IPS-11a (cell line): ENCODE results near the gene NTM.
"Not testable (repeated sequence)": the region's sequence is repeated elsewhere in the genome, so short reads cannot be mapped to it uniquely, and the experiment has no call there.

Experiments used
- H3K4me3 ChIP-seq: one replicate; pipeline ENCODE4 v1.5.1; 2013; ENCODE audit warnings: low read depth, low read length, control low read depth

NTM gene

DNA sequence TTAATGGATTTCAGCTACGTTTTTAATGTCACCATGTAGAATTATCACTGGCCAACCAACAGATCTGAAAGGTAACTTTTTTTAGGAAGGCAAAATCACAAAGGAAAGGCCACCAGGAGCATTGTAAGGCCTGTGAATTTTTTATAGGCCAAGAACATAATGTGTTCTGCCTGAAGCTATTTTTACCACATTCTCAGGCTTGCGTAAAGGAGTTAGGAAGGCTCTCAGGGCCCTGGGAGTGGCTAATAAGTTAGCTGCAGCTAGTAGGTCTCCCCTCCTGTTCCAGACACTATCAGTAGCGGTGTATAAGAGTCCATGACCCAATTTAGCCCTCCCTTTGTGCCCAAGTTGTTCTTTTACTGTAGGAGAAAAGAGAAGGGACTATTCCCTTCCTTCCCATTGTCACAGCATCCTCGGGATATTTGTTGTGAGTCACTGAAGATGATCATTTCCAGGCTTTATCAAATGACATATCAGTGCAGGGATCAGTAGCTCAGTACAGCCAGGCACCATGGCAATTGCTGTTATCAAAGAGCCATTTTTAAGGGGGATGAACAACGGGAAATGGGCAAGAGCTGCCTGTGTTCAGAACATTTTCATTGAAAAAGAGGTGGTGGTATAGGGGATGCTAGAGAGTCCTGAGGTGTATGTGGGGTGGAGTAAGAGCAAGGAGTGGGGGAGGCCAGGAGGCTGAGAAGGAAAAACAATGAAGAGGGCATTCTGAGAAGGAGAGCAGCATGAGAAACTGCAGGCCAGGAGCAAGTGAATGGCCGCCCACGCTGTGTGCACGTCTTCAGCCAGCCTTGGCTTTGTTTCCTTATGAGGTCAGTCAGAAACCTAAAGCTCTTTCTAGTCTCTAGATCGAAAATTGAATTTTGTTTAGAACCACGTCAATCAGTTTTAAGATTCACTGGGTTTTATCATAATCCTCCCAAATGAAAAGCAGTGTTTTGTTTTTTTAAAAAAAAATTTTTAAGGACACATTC is 940.3 kb downstream of the NTM start:
- no peak overlapping the region for H3K4me3 ChIP-seq

DNA sequence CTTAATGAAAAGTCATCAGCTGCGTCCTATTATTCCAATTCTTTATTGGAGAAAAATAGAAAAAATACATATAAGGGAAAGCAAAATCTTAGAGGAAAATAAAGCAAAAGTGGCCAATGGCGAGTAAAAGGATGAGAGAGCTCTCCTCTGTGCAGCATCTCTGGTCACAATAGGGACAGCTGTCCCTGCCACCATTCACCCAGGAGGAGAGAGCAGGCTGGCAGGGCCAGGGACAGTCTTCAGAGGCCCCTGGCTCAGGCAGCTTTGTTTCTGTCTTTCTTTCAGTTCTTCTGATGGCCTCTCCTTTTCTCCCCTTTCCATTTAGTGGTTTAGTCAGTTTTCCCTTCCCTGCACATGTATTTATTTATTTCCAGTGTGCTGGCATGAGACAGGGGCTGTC is 941.3 kb downstream of the NTM start:
- no peak overlapping the region for H3K4me3 ChIP-seq

DNA sequence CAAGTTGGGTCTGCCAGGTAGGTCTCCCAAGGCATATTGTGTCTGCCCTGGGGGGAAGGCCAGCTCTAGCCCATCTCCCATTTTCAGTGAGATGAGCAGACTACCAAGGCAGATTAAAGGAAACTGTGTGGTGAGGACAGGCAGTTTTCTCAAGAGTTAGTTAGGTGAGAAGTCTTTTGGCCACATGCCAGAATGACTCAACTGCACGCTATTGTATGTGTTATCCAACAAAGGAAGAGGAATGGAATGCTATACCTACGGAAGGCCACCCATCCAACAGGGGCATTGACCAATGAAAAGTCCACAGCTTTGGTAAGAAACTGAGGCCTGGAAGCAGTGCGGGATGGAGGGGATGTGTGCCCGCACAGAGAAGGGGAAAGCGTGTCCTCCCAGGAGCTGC is 941.7 kb downstream of the NTM start:
- H3K4me3 ChIP-seq: no peak overlapping the region

DNA sequence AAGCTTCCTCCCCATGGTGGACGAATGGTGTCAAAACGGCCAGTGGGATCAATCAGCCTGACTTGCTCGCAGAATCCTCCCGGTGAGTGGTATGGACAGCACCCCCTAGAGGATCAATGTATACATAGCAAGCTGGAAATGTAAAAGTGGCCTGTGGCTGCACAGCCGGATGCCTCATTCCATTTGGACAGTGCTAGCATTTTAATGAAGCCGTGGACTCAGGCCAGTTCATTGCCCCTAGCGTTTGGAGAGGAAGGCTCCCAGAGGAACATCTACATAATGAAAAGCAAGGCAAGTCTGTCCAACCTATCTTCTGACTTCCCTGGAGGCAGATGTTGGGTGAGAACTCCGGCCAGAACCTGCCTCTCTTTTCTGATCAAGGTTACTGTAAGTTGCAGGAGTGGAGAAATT is 942.3 kb downstream of the NTM start:
- no peak overlapping the region for H3K4me3 ChIP-seq

DNA sequence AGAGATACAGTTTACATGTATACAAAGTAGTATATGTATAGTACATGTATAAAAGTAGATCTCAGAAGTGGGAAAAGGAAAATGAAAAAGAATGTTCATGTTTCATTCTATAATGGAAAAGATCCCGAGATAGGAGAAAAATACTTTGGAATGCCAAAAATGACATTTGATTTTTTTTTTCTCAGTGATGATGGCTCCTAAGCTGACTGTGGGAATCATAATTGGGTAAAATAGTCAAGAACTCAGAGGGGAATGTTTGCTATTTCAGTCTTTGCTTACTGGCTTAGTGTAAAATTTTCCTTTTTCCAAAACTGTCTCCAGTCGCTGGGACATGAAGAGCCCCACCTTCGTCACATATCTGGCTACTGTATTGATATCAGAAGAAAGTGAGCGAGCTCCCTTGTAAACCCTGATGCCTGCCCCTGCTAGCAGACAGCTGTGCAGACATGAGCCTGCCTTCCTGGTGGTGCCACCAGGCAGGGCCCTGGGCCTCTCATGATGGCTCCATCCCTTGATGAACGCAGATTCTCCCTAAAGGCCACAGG is 944.6 kb downstream of the NTM start:
- H3K4me3 ChIP-seq: no peak overlapping the region

DNA sequence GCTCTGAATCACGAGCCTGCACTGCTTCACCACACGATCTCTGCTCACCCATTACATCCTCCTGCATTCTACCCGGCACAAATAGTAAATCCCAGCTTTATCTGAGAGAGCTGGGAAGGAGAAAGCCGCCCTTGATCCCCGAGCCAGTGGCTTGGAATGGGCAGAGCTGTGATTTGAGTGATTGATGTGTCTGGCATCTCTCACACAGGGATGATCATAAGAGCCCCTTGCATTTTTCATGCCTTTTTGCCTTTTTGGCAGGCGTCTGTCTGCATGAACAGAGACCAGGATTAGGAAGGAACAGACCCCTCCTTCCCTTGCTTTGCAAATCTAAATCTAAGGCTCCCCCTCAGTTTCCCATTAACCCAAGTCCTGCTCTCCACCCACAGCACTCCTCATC is 945.3 kb downstream of the NTM start:
- H3K4me3 ChIP-seq: no peak overlapping the region

- H3K4me3 ChIP-seq: no peak overlapping the region
These were observed 948.2 kb downstream of the NTM start for GRCh38 chr11:132318421-132319157.

- H3K4me3 ChIP-seq: not testable (repeated sequence)
These were observed 949.0 kb downstream of the NTM start for GRCh38 chr11:132319419-132319818.

GRCh38 chr11:132330515-132330914 is 960.1 kb downstream of the NTM start:
- H3K4me3 ChIP-seq: no peak overlapping the region

DNA sequence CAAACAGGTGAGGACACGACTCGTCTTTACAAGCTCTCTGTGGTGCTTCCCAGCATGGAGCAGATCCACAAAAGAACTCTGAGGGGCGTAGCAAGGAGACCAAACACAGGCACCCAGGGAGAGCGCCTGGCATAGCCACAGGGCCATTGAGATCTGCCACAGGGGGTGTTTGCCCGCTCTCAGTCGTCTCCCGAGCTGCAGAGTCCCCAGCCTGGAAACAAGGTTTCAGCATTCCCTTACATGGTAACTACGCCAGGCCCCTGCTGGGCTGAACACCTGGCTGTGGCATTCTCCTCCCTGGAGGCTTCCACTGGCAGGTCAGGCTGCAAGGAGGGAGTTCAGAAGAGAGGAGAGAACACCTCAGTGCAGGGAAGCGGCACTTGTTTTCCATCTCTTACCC is 962.1 kb downstream of the NTM start:
- no peak overlapping the region for H3K4me3 ChIP-seq

DNA sequence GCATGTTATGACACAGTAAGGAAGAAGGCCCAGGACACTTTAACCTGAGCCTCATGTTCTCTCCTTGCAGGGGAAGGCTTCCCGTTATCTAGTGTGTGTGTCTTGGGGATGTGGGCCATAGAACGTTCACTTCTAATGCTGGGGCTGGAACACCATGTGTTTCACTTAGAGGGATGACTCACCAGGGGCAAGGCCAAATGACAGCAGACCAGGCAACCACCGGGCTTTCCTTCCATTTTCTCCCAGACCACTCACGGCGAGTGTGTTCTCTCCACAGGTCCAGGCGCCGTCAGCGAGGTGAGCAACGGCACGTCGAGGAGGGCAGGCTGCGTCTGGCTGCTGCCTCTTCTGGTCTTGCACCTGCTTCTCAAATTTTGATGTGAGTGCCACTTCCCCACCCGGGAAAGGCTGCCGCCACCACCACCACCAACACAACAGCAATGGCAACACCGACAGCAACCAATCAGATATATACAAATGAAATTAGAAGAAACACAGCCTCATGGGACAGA is 964.4 kb downstream of the NTM start:
- no peak overlapping the region for H3K4me3 ChIP-seq

DNA sequence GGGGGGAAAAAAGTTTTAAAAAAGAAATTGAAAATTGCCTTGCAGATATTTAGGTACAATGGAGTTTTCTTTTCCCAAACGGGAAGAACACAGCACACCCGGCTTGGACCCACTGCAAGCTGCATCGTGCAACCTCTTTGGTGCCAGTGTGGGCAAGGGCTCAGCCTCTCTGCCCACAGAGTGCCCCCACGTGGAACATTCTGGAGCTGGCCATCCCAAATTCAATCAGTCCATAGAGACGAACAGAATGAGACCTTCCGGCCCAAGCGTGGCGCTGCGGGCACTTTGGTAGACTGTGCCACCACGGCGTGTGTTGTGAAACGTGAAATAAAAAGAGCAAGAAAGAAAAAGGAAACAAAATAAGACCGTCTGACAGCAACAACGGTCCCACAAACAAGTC is 964.9 kb downstream of the NTM start:
- no peak overlapping the region for H3K4me3 ChIP-seq

GRCh38 chr11:132336781-132337535 is 966.5 kb downstream of the NTM start:
- H3K4me3 ChIP-seq: no peak overlapping the region

DNA sequence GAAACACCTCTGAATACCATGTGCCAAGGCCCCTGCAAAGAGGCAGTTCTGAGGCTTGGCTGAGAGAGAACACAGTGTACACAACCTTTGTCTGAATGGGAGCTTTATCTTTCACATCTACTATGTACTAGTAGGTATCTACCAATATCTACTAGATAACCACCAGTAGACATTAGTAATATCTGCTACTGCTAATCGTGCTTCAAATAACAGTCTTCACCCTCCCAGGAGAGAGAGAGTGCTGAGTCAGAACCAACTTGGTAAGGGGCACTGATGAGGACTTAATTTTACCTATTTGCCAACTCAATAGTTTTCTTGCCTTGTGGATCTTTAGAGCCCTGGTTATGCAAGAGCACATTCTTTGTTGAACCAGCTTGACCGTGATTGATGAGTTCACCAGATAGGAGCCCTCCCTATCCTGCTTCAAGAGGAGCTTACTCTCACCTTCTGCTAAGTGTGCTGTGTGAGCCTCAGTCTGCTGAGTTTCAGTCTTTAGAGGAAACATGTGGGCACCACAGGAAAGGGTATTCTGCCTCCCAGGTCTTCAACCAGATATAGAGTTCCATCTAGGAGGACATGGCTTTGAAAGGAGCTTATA is 967.5 kb downstream of the NTM start:
- H3K4me3 ChIP-seq: no peak overlapping the region

- H3K4me3 ChIP-seq: no peak overlapping the region
These were observed 972.0 kb downstream of the NTM start for GRCh38 chr11:132342408-132342807.

GRCh38 chr11:132343445-132344175 is 973.2 kb downstream of the NTM start:
- no peak overlapping the region for H3K4me3 ChIP-seq

GRCh38 chr11:132346558-132347148 is 976.2 kb downstream of the NTM start:
- H3K4me3 ChIP-seq: no peak overlapping the region

DNA sequence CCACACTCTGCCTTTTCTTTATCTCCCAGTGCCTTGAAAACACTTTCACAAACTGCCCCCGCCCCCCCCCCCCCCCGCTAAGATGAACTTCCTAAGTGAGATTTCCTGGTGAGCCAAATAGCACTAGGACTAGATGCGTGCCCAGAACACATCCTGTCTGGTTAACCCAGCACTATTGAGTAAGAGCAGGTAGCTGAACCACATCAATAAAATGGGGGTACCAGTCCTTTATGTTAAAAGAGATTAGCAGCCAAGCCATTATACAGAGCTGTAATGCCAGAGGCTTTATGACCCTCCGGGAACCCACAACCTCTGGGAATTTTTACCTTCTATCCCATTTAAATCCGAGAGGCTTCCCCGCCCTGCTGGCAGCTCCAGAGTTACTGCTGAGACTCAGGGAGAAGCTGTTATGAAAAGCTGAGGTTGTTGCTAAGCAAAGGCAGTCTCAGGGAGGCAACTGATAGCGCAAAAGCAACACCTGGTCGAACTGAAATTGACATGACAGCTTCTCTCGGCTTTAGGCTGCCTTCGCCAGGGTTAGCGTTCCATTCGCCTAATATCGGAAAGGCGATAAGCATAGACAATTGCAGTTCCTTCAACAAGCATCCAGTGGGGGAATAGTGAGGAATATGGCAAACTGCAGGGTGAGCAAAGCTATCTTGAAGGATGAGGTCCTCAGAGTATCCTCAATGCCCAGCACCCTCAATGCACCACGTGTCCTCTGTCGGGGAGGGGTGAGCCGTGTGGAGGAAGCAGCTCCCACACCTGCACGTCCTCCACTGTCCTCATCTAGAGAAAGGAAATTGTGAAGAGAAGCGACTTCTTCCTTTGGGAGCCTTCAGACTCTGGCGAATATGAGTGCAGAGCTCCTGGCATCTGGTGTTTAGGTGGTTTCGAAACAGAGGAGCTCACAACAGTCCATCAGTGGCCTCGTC is 977.0 kb downstream of the NTM start:
- no peak overlapping the region for H3K4me3 ChIP-seq
